Measurements from ENCODE around the gene CD63.
A peak's percentile ranks its signal among the peaks of the same experiment; 100 is the strongest.

CD63 gene

DNA sequence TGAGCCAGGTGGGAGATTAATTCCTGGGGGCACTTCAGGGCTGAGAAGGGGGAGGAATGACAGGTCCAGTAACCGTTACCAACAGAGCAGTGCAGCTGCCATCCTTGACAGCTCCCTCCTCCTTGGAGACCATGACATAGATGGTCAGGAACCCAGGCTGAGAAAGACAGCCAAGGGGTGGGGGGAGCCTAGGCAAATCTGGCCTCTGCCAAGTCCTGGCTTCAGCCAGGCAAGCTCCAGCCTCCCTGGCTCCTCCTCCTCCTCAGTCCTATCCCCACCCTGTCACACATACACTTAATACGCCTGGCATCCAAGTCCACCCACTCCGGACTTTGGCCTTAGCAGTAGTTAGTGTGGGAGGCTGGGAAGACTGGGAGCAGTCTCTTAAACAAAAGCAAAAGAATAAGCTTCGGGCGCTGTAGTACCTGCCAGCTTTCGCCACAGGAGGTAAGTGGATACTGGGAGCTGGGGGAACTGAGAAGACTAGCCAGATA is 8.7 kb downstream of the CD63 start, which contains the start of gene RDH5:
TSS of gene RDH5 (plus strand) at position 323 of the 494 bp plus-strand sequence. CDS start 792 bp downstream, outside the sequence.
- no peak for DNase-seq

DNA sequence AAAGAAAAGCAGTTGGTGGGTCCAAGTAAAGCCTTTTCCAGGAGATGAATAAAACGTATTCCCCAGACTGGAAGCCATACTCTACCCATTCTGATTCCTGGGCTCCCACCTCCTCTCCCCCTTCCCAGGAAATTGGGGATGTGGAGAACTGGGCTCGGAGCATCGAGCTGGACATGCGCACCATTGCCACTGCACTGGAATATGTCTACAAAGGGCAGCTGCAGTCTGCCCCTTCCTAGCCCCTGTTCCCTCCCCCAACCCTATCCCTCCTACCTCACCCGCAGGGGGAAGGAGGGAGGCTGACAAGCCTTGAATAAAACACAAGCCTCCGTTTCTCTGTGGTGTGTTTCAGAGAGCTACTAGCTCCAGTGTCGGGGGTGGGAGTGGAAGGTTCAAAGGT is 9.4 kb downstream of the CD63 start:
- no peak for DNase-seq

DNA sequence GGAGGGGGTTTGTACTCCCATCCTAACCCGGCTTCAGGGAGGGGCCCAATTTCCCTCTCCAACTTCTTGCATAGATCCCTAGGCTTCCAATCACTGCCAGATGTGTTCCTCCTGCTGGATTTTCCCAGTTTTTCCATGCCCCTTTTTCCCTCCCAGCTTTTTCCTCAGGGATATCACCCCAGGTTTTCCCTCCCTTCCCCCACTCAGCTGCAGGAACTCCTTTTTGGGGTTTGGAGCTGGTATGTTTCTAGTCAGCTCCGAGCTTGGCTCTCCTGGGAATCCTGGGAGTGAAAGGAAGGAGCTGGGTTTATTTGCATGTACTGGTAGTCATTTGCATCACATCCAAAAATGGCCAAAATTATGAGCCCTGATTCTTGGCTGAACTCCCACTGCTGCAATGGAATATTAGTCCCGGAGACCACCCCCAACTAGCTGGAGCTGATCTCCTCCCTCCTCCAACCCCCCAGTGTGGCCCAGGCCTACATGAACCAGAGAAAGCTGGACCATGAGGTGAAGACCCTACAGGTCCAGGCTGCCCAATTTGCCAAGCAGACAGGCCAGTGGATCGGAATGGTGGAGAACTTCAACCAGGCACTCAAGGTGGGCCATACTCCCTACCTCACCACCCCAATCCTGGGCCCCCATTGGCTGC is 10.1 kb downstream of the CD63 start:
- no peak for DNase-seq

DNA sequence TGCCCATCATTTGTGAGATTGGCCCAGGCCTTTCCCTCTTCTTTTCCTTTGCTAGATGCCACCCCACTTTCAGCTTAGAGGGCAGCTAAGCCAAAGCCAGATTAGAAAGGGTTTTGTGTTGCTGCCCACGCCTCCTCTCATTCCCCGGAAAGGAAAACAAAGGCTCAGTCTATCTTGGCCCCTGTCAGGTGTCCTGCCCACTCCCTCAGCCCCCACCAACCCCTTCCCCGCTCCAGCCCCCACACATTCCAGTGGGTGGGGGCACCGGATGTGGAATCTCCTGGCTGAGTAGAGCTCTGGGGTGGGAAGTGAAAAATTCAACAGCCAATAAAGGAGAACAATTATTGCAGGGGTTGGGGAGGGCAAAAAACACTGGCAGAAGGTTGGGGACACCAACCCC is 10.8 kb downstream of the CD63 start:
- DNase-seq, result no peak

DNA sequence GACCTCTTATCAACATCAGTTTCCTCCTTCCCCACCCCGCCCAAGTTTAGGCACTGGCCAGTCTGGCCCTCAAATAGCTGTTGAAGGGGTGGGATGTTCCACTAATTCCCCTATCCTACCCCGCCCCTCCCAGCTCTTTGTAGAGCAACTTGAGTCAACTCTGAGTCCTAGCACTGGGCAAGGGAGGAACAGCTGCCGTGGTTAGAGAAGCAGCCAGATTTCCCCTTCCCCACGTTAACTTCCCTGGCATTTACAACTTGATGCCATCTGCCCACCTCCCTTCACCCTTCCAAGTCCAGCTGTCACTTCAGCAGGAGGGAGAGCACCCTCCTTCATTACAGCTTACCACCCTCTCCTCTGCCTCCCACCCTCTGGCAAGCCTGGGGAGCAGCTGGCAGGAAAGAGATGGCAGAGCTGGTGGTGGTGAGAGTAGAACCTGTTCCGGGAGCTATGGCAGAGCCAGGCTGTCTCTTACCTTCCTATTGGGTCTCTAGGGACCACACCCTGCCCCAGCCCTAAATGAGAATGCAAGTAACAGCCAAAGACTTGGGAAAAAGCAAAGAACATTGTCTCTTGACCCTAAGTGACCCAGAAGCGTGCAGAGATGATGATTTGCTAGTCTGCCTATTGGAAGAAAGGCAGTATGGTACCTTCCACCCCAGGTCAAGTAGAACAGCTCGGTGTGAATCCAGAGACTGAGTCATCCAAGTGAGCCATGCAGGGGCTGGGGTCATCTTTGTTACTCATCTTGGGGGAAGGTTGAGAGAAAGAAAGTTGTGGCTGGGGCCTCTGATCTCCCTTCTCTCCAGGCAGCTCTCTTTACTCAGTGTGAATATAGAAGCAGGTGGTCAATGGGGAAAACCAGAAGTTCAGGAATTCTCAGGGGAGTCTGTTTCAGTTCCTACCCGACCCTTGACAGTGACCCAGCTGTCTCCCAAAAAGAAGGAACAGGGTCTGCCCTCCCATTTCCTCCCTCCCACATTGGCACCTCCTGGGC is 11.5 kb downstream of the CD63 start:
- no peak for DNase-seq

DNA sequence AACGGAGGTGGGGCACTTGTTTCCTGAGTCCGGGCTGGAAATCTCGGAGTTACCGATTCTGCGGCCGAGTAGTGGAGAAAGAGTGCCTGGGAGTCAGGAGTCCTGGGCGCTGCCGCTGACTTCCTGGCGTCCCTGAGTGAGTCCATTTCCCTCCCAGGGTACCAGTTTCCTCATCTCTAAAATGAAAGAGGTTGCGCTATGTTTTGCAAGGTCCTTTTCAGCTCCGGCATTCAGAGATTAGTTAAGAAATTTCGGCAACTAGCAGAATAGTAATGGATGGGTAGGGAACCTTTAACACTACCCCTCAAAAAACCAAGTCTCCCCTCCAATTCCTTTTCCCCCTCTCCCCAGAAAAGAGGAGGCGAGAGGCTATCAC is 12.2 kb downstream of the CD63 start:
- no peak for DNase-seq

DNA sequence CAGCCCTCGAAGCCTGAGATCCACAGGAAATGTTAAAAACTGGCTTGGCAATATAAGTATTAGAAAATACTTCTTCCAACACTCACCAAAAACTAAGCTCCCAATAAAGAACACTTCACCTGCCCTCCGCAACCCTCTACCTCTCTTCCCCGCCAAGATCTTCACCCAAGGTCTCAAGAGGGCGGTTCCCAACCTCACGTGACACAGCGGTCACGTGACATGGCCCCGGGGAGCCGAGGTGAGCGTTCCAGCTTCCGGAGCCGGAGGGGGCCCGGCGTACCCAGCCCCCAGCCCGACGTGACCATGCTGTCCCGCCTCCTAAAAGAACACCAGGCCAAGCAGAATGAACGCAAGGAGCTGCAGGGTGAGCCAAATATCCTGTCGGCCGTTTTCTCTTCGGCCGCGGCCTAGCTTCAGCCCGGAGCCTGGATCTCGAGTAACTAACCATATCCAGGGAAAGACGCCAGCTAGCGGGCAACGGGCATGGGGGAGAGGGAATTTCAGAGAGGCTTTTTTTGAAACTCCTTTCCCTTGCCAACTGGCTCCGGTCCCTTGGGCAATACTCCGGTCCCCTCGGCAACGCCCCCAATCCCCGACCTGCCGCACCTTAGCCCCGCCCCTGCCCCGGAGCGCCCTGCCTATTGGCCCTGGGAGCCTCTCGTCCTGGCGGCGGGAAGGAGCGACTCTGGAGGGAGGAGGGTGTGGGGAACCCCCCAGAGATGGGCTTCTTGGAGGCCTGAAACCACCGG is 12.8 kb downstream of the CD63 start, which contains the start of gene BLOC1S1:
TSS of gene BLOC1S1 (plus strand) at position 214 of the 749 bp plus-strand sequence. CDS start at position 220, 6 bp downstream.
- DNase-seq, result peak; percentile 94

DNA sequence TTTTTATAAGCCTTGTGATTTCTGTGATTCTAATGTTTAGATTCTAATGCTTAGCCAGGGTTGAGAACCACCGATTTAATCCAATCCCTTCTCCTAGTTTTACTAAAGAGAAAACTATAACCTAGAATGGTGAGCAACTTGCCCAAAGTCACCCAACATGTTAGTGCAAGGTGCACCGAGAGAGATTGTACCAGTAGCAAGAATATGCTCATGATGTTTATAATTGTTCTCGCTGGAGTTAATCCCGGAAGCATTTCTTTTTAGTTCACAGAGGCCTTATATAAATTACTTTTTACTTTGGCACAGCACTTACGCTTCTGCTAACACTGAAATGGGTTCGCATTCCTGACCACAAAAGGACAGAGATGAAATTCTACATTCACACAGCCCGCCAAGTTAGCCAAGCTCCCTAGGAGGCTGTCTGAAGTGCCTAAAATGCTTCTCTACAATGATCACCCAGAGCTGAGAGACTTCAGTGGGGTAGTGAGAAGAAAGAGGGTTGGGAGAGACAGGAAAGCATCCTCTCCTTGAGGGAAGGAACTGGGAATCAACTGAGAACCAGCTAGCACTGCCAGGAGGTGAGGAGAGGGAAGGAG is 13.5 kb downstream of the CD63 start:
- DNase-seq, result no peak

DNA sequence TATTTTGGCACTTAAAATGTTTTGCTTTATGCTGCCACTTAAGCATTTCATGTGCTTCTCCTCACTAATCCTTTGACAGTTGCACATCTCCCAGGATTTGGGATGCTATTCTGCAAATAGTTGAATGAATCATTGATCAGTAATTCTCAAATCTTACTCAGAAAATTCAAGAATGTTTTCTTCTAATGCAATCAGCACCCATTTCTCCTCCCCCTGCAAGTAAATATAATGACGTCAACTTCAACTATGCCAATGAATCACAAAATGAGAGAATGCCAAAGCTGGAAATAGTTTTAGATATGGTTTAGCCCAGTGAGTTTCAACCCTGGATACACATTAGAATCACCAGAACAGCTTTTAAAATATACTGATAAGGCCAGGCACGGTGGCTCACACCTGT is 15.1 kb downstream of the CD63 start:
- no peak for DNase-seq

DNA sequence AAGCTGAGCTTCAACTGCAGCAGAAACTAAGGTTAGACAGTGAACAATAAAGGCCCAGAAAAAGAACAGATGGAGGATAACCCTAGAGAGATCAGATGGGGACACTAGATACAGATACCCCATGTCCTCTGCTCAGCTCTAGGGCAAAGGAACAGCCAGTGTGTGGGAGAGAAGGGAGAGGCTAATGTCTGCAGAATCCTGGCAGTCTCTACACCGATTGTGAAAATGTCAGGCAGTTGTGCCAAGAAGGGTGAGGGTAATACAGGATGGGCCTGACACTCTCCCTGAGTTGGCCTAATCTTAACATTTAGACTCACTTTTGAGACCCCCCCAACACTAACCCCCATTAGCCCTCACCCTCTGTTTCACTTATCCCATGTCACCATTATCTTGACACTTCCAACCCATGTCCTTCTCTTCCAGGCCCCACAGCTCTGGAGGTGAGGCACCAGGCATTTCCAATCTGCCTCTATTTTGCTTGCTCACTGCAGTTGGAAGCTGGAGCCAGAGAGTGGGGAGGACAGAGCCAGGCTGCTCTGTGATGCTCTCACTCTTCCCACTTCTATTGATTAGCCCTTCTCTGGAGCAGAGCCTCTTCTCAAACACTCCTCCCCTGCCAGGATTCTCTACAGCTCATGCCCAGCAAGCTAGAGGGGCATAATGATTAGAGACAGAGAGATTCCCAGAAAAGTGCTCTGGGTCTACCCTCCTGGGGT is 16.0 kb downstream of the CD63 start:
- no peak for DNase-seq

DNA sequence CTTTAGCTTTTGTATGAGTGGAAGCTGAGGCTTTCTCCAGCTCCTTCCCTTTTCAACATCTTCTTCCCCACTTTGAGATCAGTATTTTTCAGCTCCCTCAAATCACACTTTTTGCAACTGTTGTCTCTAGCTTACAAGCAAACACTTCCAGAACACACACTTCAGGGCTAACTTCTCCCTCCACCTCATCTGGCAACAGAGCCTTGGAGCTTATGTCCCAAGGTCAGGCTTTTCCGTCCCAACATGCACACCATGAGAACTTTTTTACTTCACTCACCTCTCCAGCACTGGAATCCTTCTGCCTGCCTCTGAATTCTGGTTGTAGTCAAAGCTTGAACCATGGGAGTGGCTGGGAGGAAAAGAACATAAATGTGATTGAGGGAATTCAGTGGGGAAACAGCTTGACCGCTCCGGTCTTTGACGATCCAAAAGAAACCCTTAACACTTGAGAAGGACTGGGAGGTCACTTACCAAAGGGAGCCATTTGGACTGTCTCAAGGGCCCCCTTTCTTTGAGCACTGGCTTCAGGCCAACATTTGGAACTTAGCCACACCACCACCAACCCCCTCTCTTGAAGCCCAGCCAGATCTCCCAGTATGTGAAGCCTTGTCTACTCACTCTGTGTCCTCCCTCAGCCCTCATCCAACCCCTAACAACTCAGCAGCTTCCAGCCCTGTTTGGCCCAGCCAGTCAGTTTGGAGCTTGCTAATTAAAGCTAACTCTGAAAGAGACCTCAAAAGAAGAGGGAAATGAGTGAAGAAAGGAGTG is 16.8 kb downstream of the CD63 start:
- DNase-seq, result no peak

DNA sequence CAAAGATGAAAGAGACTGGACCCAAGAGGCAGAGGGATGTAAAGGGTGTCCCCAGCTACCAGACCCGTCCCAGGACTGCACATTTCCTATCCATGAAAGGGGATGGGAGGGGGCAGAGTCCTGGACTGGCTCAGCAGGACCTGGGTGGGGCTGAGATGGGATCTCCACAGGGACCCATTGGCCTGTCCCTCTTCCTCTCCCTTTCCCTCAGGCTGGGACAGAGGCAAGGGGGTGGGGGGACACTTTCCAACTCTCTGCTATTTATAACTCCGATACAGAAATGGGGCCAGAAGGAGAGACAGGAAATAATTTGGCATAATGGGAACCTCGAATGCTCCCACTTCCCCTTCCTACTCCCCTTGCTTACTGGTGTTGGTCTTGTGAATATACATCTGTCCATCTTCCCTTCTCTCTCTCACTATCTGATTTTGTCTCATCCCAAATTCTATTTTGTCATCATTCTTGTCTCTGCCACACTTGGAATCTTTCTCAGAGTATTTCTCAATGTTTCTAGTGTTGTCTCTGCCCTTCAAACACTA is 20.0 kb downstream of the CD63 start:
- DNase-seq, result no peak

DNA sequence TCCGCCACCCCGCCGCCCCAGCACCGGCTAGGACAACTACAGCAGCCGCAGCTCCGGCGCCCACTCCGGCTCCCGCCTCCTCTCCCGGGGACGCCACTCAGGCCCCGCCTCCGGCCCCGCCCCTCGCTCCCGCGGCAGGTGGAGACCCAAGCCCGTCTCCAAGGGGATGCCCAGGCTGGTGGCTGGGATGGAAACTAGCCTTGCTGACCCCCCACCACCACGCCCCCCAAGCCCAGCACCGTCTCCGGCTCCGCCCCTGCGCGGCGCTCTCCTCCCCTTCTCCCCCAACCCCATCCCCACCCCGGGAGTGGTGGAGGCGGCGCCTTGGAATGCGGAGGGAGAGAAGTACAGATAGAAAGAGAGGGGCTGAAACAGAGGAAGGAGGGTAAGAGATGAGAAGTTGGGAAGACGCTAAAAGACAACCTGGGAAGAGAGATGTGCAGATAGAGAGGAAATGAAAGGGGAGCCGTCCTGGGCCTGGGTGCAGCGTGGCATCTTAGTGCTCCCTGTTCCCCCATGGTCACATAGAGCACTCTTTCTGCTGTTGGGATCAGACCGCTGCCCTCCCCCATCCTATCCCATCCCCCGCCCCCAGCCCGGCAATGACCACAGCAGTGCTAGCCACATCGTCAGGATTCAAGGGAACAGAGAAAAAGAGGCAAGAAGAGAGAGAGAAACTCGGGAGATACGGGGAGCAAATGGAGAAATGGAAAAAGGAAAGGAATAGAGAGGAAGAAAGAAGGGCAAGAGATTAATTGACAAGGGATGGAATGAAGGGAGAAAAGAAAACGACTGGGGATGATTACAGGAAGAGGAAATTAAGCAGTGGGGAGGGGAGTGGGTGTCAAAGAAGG is 20.7 kb downstream of the CD63 start, which contains the start of gene ITGA7:
TSS of gene ITGA7 (minus strand) at position 64 of the 854 bp plus-strand sequence. CDS start 222 bp downstream, outside the sequence.
- peak; percentile 66 for DNase-seq

DNA sequence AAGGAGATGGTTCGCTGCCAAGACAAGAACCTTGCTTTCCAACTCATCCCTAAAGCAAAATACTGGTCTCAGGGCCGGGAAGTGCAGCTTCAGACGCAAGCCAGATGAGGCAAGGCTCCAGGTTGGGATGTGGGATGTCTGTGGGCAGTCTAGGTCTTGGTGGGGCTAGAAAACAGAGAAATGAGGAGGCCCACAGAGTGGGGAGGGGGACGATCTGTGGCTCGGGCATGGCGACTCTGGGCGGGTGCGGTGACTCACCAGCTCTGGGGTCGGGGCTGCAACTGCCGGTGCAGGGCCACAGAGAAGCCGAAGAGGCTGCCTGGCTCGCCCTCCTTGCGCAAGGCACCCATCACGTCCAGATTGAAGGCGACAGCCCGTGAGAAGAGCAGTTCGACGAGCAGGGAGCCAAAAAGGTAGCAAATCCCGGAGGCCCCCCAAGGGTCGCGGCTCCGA is 21.6 kb downstream of the CD63 start:
- no peak for DNase-seq

DNA sequence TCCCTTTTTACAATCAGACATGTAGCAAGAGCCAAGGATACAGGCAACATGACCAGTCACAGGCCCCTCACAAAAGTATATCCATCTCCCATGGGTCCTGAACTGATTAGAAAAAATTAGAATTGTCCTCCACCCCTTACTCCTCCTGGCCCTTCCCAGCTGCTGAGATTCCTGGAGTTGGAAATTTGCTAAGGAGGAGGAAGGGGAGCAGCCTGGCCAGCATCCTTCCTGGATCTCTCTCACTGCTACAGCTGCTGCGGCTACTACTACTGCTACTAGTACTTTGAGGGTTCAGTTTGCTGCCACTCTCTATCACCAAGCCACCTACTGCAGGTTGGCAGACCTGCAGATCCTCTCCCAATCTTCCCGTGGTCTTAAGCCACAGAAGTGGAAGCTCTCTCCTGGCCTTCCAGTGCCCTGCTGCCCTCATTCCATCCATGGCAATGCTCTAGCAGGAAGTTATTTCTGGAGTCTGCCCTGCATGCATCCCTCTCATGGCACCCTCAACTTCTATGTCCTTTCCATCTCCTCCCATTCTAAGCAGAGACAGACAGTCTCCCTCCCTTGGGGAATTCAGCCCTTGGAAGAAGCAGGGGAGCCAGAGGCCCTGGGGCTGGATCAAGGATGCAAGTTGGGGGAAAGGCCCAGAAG is 22.1 kb downstream of the CD63 start:
- DNase-seq, result no peak

DNA sequence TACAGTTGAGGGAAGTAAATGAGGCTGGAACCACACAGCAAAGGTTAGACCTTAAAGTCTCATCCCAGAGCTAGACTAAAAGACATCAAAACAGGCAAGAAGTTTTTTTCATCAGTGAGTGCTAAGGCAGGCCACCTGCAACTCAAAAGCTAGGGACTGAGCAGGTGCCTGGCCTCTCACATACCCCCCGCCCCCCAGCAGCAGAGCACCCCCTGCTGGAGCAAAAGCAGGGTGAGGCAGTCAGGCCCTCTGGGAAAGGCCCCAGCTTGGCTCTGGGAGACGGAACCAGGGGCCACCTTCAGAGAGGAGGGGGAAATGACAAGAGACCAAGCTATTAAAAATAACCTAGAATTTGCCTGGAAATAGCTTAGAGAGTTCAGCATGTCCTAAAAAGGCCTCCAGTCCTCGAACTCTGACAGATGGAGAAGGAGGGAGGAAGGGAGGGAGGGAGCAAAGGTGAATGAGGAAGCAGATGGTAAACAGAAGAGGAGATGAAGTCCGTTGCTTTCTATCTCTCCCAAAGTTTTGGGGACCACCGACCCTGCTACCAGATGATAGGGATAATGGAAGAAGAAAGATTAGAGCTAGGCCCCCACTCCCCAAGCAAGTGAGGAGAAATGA is 22.9 kb downstream of the CD63 start:
- no peak for DNase-seq

DNA sequence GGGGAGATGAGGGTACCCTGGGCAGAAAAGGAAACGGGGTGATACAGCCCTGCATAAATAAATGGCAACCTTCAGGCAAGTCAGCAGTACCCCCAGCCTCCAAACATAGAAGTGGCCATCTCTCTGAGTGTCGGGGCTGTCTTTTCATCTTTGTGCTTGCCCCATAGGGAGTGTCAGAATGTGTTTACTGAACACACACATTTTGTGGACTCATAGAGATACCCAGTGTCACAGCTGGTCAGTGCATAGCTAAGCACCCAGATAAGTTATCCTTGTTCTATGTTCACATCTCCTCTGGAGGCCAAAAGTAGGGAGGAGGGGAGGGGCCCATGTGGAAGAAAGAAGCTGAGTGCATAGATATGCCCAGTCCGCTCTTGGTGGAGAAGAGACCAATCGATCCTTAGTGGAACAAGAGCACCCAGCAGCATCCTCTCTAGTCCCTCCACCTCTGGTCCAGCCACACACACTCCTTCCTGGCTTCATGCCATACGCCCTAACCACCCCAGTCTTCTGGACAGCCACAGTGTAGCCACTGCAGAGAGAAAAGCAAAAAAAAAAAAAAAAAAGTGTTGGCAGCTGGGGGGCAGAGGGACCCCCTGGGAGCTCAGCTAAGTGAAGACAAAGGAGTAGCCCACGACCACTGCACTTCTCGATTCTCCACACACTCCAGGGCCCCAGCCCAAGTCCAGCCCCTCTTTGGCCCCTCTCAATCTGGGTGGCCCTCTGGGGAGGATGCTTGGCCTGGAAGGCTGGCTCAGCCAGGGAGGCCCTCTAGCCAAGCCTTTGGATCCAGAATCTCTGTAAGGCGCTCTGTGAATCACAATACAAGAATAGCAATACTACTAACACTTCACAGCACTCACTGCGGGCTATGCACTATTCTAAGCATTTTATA is 23.7 kb downstream of the CD63 start:
- no peak for DNase-seq
